MV-4-11 (cell line): ENCODE results near the gene ATN1.
A peak's percentile ranks its signal among the peaks of the same experiment; 100 is the strongest.
"Not testable (repeated sequence)": the region's sequence is repeated elsewhere in the genome, so short reads cannot be mapped to it uniquely, and the experiment has no call there.

Experiments used
- DNase-seq: peaks from one replicate; lab custom pipeline; 2025; lab: John Stamatoyannopoulos, UW

ATN1 gene, protein sequence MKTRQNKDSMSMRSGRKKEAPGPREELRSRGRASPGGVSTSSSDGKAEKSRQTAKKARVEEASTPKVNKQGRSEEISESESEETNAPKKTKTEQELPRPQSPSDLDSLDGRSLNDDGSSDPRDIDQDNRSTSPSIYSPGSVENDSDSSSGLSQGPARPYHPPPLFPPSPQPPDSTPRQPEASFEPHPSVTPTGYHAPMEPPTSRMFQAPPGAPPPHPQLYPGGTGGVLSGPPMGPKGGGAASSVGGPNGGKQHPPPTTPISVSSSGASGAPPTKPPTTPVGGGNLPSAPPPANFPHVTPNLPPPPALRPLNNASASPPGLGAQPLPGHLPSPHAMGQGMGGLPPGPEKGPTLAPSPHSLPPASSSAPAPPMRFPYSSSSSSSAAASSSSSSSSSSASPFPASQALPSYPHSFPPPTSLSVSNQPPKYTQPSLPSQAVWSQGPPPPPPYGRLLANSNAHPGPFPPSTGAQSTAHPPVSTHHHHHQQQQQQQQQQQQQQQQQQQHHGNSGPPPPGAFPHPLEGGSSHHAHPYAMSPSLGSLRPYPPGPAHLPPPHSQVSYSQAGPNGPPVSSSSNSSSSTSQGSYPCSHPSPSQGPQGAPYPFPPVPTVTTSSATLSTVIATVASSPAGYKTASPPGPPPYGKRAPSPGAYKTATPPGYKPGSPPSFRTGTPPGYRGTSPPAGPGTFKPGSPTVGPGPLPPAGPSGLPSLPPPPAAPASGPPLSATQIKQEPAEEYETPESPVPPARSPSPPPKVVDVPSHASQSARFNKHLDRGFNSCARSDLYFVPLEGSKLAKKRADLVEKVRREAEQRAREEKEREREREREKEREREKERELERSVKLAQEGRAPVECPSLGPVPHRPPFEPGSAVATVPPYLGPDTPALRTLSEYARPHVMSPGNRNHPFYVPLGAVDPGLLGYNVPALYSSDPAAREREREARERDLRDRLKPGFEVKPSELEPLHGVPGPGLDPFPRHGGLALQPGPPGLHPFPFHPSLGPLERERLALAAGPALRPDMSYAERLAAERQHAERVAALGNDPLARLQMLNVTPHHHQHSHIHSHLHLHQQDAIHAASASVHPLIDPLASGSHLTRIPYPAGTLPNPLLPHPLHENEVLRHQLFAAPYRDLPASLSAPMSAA (N-terminal part only)

DNA sequence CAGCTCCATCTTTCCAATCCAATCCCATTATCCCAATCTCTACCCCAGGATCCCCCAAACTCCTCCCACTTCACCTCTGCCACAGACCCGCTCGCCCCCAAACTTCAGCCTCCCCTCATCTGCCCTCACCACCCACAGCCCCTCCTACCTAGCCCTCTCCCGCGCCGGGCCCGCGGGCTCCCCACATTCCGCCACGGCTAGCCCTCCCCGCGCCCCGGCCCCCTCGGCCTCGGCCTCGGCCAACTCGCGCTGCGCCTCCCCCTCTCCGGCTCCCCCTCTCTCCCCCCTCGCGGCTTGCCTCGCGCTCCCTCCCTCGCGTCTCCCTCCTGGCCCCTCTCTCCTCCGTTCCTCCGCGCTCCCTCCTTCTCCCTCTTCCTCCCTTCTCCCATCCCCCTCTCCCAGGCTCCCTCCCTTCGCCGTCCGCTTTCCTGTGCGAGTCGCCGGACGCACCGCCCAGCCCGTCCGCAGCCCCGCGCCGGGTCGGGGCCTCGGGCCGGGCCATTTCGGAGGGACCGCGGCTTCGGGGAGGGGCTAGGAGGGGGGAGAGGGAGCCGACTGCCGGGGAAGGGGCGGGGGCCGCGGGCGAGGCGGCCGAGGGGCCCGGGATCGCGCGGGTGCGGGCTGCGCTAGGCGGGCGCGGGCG lies at the start of gene ATN1:
Gene ATN1 (plus strand): TSS at position 581 of the 643 bp plus-strand sequence. CDS start 6,043 bp downstream, outside the sequence.
- peak; percentile 19 for DNase-seq

DNA sequence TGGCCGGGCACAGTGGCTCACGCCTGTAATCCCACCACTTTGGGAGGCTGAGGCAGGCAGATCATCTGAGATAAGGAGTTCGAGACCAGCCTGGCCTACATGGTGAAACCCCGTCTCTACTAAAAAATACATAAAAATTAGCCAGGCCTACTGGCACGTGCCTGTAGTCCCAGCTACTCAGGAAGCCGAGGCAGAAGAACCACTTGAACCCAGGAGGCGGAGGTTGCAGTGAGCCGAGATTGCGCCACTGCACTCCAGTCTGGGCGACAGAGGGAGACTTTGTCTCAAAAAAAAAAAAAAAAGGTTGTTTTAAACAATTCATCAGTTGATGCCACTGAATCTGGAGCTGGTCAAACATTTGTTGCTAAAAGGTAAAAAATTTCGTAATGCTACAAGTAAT lies 47.9 kb upstream of the ATN1 start:
- peak; percentile 39 for DNase-seq

DNA sequence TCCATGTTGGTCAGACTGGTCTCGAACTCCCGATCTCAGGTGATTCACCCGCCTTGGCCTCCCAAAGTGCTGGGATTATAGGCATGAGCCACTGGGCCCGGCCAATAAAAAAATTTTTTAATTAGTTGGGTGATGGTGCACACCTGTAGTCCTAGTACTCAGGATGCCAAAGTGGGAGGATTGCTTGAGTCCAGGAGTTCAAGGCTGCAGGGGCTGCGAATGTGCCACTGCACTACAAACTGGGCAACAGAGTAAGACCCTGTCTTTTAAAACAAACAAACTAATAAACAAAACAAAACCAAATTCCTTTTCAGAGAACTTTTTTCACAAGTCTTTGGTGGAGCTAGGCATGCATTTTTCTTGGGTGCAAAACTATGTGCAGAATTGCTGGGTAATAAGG lies 44.5 kb upstream of the ATN1 start:
- no peak for DNase-seq

DNA sequence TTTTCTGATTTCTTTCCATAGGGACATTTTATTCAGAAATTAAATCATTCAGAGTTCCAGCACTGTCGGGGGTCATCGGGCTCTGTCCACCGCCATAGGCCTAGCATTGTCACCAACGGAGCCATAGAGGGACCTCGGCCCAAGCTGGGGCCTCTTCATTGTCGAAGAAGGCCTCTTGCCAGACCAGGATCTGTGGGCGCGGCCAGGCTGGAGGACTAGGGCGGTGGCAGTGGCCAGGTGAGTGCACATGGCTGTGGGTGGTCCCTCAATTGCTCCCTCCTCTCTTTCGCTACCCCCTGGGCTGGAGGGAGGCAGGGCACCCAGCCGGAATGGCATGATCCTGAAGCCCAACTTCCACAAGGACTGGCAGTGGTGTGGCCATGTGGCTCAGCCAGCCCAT lies 44.1 kb upstream of the ATN1 start:
- no peak for DNase-seq

DNA sequence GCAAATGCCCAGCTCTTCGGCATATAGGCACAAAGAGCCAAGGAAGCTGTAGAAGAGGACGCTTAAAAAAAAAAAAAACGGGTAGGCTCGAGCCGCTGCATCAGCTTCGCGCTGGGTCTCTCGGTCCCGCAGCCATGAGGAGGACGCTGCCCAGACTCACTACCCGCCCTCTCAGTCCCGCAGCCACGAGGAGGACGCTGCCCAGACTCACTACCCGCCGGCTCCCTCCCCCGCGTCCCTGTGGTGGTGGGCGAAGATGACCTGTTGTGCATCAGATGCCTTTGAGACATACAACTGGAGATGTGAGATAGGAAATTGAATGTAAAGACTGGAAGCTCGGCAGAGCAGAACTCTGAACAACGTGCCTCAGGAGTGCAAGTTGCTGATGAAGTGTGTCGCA lies 43.2 kb upstream of the ATN1 start:
- DNase-seq = no peak

DNA sequence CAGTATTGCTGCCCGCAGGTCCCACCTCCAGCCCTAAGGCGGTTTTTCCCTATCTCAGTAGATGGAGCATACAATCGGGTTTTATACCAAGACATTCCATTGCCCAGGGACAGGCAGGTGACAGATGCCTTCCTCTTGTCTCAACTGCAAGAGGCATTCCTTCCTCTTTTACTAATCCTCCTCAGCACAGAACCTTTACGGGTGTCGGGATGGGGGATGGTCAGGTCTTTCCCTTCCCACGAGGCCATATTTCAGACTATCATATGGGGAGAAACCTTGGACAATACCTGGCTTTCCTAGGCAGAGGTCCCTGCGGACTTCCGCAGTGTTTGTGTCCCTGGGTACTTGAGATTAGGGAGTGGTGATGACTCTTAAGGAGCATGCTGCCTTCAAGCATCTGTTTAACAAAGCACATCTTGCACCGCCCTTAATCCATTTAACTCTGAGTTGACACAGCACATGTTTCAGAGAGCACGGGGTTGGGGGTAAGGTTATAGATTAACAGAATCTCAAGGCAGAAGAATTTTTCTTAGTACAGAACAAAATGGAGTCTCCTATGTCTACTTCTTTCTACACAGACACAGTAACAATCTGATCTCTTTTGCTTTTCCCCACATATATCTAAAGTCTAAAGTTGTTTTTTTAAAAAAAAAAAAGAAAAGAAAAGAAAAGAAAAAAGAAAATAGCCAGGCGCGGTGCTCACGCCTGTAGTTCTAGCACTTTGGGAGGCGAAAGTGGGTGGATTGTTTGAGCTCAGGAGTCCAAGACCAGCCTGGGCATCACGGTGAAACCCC lies 41.4 kb upstream of the ATN1 start:
- DNase-seq = peak; percentile 31

DNA sequence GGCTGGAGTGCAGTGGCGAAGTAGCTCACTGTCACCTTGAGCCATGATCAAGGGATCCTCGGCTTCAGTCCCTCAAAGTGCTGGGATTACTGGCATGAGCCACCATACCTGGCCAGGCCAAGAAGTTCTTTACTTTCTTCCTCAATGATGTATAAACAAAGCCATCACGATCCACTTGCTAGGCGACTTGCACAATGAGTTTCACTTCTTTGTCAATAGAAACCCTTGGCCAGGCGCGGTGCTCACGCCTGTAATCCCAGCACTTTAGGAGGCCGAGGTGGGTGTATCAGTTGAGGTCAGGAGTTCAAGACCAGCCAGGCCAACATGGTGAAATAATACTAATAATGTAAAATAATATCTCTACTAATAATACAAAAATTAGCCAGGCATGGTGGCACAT lies 40.3 kb upstream of the ATN1 start:
- DNase-seq = peak; percentile 92

DNA sequence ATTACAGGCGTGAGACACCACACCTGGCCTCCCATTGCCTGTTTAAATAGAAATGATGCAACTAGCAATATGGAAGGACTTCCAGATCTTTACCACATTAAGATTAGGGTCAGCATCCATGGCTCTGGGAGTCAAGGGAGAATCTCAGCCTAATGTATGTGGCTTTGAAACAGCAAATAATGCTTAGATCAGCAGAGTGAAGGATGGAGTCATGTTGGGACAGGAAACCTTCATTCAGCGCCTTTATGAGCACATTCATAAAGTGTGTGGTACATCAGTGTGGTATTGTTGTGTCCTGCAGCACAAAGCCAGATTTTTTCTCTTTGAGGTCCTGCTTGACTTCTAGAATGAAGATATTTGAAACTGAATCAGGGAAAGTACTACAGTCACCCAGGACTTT lies 39.4 kb upstream of the ATN1 start:
- no peak for DNase-seq

DNA sequence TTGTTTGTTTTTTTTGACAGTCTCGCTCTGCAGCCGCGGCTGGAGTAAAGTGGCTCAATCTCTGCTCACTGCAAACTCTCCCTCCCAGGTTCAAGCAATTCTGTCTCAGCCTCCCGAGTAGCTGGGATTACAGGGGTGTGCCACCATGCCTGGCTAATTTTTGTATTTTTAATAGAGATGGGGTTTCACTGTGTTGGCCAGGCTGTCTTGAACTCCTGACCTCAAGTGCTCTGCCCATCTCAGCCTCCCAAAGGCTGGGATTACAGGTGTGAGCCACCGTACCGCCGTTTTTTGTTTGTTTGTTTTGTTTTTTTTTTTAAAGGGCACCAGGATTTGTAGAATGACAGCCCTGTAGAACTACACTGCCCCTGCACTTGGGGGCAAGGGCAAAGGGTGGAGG lies 39.0 kb upstream of the ATN1 start:
- not testable (repeated sequence) for DNase-seq

DNA sequence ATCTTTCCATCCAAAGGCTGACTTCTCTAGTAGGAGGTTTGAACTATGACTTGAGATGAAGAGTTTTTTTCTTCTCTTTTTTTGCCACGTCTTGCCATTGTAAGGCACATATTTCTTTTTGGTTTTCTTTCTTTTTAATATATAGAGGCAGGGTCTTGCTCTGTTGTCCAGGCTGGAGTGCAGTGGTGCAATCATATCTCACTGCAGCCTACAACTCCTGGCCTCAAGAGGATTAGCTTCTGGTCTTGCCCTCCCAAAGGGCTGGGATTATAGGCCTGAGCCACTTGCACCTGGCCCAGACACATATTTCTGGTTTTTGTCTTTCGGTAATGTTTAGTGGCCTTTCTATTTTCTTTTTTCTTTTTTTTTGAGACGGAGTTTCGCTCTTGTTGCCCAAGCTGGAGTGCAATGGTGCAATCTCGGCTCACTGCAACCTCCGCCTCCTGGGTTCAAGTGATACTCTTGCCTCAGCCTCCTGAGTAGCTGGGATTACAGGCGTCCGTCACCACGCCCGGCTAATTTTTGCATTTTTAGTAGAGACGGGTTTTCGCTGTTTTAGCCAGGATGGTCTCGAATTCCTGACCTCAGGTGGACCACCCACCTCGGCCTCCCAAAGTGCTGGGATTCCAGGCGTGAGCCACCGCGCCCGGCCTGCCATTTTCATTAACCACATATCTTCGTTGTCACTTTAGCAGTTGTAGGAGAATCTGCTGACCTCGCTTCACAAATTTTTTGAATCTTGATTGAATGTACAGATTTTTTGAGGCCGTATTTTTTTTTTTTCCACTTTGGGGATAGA lies 37.8 kb upstream of the ATN1 start:
- DNase-seq = peak; percentile 26

DNA sequence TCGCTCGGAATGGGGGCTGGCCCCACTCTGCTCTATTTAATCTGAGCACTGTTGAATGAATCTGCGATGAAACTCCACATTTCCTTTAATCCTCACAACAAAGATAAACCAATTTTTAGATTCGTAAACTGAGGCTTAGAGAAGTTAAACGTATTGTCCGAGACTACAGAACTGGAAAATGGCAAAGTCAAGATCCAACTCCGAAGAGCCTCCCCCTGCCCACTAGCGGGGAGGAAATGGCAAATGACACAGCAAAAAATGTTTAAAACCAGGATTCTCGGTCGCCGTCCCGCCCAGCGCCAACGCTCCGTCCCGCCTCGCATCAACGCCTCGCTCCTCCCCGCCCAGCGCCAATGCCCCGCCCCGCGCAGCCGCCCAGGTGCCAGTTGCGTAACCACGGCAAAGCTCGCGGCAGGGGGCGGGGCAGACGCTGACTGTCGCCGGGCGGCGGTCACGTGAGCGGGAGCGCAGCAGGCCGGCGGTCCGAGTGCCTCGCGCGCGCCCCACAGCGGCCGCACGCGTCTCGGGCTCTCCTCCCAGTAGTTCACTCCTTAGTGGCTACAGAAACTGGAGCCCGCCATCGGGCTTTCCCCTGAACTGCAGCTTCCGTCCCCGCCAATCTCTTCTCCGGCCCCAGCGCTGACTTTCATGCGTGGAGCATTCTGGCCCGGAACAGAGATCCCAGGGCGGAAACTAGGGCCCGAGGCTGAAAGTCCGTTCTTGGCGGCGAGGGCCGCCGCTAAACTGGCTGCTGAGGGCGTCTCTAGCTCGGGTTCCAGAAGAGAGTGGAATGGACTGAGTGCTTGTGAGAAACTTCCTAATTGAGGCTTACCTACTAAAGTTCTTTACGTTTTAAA lies 36.7 kb upstream of the ATN1 start:
- peak; percentile 95 for DNase-seq

DNA sequence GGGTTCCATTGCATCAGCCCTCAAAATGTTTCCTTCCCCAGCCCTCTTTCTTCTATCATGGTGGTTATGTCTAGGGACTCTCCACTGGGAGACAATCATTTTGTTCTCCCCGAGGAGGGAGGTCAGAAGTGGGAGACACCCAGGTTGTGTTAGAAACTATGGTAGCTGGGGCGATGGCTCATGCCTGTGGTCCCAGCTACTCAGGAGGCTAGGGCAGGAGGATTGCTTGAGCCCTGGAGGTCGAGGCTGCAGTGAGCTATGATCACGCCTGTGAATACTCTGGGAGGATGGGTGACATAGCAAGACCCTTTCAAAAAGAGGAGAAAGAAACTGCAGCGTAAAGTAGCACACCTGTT lies 36.1 kb upstream of the ATN1 start:
- no peak for DNase-seq

DNA sequence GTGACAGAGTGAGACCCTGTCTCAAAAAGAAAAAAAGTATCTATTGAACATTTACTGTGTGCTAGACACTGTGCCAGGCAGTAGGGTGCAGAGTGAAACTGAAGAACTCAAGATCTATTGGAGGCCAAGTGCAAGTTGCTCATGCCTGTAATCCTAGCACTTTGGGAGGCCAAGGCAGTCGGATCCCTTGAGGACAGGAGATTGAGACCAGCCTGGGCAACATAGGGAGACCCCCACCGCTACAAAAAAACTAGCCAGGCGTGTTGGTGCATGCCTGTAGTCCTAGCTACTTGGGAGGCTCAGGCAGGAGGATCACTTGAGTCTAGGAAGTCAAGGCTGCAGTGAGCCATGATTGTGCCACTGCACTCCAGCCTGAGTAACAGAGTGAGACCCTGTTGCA lies 35.1 kb upstream of the ATN1 start:
- not testable (repeated sequence) for DNase-seq

DNA sequence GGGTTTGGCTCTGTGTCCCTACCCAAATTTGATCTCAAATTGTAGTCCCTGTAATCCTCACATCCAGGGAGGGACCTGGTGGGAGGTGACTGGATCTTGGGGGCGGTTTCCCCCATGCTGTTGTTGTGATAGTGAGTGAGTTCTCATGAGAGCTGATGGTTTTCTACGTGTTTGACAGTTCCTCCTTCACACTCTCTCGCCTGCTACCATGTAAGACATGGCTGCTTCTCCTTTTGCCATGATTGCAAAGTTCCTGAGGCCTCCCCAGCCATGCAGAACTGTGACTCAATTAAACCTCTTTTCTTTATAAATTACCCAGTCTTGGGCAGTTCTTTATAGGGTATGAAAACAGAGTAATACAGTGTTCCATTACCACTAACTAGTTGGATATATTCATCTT lies 33.4 kb upstream of the ATN1 start:
- DNase-seq = peak; percentile 15

DNA sequence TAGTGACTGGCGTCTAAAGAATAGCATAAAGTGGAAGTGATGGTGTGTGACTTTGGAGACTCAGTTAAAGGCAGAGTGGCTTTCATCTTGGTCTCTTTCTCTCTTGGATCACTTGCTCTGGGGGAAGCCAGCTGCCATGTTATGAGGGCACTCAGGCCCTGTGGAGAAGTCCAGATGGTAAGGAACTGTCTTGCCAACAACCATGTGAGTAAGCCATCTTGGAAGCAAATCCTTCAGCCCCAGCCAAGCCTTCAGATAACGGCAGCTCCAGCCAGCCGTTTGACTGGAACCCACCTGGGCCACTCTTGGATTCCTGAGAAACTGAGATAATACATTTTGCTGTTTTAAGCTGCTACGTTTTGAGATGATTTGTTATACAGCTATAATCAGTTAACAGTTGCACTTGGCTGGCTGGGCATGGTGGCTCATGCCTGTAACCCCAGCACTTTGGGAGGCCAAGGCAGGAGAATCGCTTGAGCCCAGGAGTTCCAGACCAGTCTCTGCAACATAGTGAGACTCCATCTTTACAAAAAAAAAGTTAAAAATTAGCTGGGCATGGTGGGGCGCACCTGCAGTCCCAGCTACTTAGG lies 30.8 kb upstream of the ATN1 start:
- DNase-seq = no peak

DNA sequence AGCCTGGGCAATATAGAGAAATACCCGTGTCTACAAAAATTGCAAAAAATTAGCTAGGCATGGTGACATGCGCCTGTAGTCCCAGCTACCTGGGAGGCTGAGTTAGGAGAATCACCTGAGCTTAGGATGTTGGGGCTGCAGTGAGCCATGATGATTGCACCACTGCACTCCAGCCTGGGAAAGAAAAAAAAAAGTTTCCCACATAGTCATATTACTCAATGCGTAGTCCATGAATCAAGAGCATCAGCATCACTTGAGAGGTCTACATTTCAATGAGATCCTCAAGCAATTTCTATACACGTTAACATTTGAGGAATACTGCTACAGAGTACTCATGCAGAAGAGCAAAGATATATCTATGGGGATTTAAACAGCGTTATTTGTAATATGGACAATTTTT lies 28.3 kb upstream of the ATN1 start:
- DNase-seq = peak; percentile 38

DNA sequence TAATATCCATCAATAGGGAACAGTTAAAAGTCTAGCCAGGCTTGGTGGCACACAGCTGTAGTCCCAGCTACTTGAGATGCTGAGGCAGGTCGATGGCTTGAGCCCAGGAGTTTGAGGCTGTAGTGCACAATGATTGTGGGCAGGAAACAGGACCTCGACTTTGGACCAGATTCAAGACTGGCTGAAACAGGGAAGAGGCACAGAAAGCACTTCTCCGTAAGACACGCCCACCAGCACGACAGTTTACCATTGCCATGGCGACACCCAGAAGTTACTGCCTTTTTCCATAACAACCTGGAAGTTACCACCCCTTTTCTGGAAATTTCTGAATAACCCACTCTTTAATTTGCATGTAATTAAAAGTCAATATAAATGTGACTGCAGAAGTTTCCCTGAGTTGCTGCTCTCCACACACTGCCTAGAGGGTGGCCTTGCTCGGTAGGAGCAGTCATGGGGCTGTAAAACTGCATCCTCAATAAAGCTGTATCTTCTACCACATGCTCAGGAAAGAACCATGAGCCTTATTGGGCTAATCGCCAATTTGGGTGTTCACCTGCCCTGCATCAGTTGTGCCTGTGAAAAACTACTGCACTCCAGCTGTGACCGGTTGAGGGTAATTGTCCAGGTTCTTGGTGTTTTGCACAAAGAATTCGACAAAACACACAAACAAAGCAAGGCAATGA lies 27.8 kb upstream of the ATN1 start:
- peak; percentile 83 for DNase-seq

DNA sequence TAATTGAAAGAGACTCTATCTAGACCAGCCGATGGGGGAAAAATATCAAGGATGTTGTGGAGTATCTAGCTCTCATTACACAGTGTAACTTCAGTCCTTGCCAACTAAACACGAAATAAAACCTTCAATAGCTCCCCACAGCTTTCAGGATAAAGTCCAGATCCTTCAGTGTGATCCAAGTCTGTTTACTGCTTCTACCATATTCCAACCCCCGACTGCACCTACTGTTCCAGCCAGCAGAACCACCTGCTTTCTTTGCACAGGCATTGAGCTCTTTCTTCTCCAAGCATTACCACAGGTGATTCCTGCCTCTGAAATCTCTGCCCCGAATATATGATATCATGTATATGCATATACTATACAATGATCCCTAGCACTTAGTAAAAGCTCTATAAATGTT lies 25.3 kb upstream of the ATN1 start:
- DNase-seq = no peak

DNA sequence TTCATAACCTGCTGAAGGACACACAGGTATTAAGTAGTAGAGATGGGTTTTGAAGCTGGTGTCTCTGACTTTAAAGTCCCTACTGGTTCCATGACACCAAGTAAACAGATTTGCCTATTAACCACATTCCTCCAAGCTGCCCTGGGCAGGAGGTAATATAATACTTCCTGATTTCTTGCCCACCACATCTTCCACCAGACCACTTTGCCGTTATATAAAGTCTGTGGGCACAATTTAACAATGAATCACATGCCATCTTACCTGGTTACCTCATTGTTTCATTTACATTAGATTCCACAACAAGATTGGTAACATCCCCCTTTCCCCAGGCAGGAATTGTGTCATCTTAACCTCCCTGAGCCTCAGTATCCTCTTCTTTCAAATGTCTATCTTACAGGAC lies 24.0 kb upstream of the ATN1 start:
- DNase-seq = peak; percentile 26
